ENCODE data around the gene GPD2.

Gene GPD2

GRCh38 chr2:156590085-156590739 lies 154.0 kb downstream of the GPD2 start:
- no peak for TF ChIP-seq CTCF (conservative IDR thresholded peaks at IDR 0.05; ENCODE audit: low read depth)
- ChIA-PET CTCF (interaction anchor here (0.6 to 1.8 kb wide), 12 partner anchors 9 to 1211 kb away, joined by 3 to 11 read pairs (median 4); no protein-coding TSS in a partner anchor), POLR2A (ENCODE audit: low non-redundant PET) (no interaction called here)

DNA sequence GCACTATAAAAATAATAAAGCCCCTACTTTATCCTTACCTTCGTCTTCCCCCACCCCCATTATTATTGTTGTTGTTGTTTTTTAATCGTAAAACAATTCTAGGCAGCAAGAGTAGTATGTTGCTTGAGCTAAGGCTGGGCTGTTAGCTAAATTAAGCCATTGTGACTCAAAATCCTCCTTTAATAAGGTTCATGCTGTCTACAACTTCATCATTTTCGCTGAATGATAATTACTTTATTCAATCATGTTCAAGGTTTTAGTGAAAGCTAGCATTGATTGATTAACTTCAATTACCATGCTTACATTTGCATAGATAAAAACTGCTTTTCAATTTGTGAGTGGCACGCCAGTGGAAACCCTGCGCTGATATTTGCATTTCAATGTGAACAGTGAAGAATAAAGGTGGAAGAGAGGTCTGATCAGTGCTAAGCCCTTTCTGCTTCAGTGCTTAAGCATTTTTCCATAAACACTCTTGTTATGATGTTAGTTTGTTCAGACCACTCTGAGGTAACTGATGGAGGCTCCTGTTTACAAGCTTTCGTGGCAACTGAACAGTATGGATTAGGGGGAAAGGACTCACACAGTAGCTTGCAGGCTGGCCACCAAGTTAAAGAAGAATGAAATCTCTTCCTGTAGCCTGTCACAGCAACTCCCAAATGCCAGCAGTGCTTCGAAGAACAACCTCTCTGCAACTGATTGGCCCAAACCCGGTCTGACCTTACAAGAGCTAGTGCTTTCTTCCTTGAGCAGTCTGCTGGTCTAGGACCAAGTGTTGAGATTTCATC lies 156.8 kb downstream of the GPD2 start:
- ChIA-PET CTCF (no interaction called here), POLR2A (ENCODE audit: low non-redundant PET) (no interaction called here)
- no peak overlapping the region for H3K27ac ChIP-seq
- TF ChIP-seq CTCF (conservative IDR thresholded peaks at IDR 0.05; ENCODE audit: low read depth) = no peak
- DNase-seq (ENCODE audit: low spot score) = no peak

More at GRCh38 chr2:156590085-156590739, 154.0 kb downstream of the GPD2 start:
- no peak overlapping the region for H3K27ac ChIP-seq
- DNase-seq (ENCODE audit: low spot score) = no peak

DNA sequence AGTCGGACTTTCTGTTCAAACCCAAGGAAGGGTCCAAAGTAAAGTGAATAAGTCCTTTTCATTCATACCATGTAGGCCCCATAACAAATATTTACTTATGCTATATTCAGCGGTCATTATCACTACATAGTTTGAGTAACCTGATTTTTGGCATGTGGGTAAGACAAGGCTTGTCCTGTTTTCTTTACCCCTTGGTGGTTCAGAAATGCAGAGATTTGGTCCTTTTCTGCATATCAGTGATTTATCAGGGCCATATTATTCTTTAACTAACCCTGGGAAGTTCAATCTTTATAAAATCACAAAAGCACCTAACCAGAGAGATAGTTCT lies 157.4 kb downstream of the GPD2 start:
- no peak overlapping the region for H3K27ac ChIP-seq
- no peak for DNase-seq (ENCODE audit: low spot score)
- ChIA-PET POLR2A (ENCODE audit: low non-redundant PET) (no interaction called here), CTCF (no interaction called here)
- TF ChIP-seq CTCF (conservative IDR thresholded peaks at IDR 0.05; ENCODE audit: low read depth) = no peak

DNA sequence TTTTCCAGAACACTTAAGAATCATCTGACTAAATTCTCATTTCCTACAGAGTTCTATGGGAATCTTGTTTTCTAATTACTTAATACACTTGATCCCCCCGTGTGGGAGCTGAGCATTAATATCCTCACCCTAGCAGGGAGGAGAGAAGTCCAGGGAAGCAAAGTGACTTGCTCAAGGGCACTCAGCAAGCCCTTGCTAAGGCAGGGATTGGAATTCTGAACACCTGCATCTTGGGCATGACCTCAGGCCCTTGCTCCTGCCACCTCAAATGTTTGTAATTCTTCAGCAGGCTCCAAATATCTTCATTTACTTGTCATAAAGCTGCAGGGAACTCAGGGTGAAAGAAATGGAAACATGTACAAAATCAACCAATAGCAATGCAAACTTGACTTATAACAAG lies 162.4 kb downstream of the GPD2 start:
- no peak for TF ChIP-seq CTCF (conservative IDR thresholded peaks at IDR 0.05; ENCODE audit: low read depth)
- DNase-seq (ENCODE audit: low spot score) = no peak
- no peak overlapping the region for H3K27ac ChIP-seq
- CTCF ChIA-PET = interaction anchor here (0.5 kb wide), 1 partner anchor 320 kb away, joined by 3 read pairs; no protein-coding TSS in a partner anchor
- POLR2A ChIA-PET (ENCODE audit: low non-redundant PET) = no interaction called here

DNA sequence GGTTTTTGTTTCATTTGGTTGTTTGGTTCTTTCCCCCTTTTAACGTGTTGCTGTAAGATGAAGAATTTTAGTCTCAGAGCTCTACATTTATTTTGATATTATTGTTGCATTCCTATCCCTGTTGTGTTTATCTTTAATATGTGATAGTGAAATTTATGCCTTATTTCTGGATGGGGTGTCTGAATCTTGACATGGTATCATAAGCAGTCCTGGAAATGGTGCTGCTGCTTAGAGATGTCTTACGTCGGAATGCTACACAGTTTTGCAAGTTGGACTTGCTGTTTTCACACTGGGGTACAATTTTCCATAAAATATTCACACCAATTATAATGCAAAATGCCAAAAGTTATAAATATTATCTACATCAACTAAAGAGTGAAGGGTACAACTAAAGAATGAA lies 164.0 kb downstream of the GPD2 start:
- POLR2A ChIA-PET (ENCODE audit: low non-redundant PET) = no interaction called here
- TF ChIP-seq CTCF (conservative IDR thresholded peaks at IDR 0.05; ENCODE audit: low read depth) = no peak
- no peak overlapping the region for H3K27ac ChIP-seq
- CTCF ChIA-PET = no interaction called here
- DNase-seq (ENCODE audit: low spot score) = no peak

DNA sequence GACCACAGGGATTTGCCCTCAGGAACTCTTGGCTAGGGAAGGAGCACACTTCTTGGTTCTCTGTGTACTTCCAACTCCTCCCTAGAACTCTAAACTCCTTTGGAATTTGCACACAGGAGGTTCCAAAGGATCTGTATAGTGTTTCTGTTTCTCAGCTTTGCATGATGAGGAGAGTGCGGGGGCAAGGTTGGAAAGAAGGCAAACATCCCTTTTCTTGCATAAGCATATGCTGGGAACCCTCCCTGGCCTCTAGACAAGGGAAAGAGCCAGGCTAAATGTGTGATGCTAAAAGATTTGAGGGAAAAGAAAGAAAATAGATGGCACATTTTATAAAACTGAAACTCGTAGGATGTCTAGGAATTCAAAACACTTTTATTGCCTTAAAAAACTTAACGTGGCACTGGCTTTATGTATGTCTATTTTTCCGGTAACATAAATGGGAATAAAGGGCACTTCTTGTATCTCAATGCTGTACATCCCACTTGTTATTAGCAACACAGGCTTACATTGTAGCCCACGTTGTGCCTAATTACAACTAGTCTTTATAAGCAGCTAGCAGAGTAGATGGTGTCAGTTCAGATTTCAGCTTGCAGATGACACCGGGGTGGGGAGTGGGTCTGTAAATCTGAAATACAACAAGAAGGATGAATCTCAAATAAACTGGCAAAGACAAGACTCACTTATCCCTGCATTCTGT lies 165.8 kb downstream of the GPD2 start:
- H3K27ac ChIP-seq = no peak overlapping the region
- CTCF ChIA-PET = no interaction called here
- TF ChIP-seq CTCF (conservative IDR thresholded peaks at IDR 0.05; ENCODE audit: low read depth) = no peak
- POLR2A ChIA-PET (ENCODE audit: low non-redundant PET) = no interaction called here
- no peak for DNase-seq (ENCODE audit: low spot score)
